GM12874 (cell line): ENCODE results near the gene SEL1L.

Experiments used
- TF ChIP-seq, protein P1 (sequence below): IDR thresholded peaks from 2 replicates; pipeline ENCODE4 v1.5.1; 2011; ENCODE audit warnings: low read depth, mild to moderate bottlenecking, control low read depth, low read length, moderate library complexity; ENCODE audit not compliant: insufficient read depth

SEL1L gene

DNA sequence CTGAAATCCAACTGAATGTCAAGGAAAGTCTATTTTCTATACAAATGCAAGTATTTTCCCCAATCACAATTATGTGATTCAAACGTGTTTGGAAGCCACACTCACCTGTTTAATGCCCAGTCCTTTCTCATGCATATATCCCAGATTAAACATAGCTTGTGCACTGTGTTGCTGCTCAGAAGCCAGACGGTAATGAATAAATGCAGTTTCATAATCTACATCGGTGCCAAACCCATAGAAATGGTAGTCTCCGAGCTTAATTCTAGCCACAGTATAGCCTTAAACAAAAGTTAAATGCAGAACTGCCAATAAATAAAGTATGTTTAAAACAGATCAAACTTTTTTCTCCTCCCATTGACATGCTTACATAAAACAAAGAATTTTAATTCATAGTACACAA is 49.5 kb downstream of the SEL1L start:
- TF ChIP-seq, protein P1, sequence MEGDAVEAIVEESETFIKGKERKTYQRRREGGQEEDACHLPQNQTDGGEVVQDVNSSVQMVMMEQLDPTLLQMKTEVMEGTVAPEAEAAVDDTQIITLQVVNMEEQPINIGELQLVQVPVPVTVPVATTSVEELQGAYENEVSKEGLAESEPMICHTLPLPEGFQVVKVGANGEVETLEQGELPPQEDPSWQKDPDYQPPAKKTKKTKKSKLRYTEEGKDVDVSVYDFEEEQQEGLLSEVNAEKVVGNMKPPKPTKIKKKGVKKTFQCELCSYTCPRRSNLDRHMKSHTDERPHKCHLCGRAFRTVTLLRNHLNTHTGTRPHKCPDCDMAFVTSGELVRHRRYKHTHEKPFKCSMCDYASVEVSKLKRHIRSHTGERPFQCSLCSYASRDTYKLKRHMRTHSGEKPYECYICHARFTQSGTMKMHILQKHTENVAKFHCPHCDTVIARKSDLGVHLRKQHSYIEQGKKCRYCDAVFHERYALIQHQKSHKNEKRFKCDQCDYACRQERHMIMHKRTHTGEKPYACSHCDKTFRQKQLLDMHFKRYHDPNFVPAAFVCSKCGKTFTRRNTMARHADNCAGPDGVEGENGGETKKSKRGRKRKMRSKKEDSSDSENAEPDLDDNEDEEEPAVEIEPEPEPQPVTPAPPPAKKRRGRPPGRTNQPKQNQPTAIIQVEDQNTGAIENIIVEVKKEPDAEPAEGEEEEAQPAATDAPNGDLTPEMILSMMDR, result no peak

DNA sequence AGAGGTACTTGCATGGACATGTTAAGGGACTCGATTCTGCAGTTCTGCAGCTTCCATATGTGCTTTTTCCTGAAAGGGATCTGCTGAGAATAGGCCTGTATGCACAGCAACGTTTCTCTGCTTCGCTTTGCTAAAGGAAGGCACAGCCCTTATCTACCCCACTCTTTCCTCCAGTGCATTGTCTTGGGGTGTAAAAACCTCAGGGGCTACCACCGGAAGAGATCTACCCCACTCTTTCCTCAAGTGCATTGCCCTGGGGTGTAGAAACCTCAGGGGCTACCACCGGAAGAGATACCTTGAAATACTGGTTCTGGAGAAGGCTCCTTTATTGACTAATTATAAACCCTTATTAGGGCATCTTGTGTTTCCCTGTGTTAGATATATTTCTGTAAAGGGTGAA is 52.9 kb downstream of the SEL1L start:
- TF ChIP-seq, protein P1, result no peak

DNA sequence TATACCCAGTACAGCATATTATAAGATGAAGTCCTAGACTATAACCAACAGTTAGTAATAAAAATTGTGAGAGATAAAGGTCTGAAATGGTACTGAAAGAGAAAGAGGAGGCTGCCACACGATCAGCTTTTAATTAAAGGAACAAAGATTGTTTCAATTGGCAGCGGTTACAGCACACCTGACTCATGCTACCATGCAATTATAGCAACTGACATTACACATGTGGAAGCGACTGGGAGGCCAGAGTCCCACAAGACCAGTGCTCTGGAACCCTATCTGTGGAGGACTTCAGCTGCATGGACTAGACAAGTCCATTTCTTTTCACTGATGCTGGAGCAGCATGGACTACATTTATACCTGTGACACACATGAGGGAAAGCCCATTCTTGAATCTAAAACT is 55.2 kb downstream of the SEL1L start:
- TF ChIP-seq, protein P1, result no peak

DNA sequence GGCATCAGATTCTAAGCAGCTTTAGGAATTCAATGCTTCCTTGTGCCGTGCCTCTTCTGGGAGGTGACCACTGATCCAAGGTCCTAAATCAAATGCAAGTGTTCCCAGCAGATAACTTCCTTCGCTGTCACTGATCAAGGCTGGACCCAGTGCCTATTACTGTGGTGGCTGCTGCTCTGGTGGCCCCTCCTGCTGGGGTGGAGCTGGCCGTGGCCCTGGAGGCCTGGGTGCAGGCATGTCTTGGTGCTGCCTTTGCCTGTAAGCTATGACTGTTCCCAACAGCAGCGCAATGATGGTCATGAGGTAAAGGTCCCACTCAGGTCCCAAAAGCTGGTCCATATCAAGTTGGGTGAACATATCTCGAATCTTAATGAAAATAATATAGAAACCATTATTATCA is 56.8 kb downstream of the SEL1L start:
- TF ChIP-seq, protein P1, result no peak

DNA sequence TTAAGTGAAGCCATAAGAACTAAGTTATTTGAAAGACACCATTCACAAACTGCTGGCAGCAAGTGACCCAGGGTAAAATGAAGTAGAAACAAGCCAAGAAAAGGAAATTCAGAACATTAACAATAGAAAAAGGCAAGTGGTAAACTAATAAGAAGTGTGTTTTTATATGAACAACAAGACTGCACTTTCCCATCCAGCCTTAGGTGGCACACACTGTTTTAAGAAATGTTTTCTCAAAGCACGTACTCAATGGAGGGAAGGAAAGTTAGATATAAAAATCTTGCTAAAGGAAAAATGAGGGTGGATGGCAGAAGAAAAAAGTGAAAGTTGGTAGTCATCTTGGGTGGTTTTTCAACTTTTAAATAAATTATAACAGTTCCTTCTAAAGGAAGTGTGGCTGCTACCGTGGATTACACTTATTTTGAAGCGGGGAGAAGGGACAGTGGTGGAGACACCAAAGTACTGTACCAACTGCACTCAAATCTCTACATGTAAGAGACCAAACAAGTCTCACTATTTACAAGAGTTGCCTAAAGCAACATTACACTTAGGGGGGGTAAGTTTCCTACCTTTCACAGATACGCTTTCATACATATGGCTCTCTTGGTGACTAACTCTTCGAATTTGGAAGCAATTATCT is 58.8 kb downstream of the SEL1L start:
- TF ChIP-seq, protein P1, result no peak

DNA sequence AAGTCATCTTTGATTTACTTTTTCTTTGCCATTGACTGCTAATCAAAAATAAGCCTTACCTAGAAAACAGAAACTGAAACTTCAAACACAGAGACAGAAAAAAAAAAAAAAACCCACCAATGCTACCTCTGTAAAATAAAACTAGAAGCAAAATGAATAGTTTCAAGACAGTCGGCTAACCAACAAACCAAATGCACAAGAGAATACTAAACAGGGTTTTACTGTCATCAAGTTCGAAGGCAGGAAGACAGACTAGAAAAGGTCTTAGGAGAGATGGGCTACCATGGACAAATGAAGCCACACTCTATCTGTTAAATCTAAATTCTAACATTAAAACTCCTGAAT is 59.5 kb downstream of the SEL1L start:
- TF ChIP-seq, protein P1, result no peak

DNA sequence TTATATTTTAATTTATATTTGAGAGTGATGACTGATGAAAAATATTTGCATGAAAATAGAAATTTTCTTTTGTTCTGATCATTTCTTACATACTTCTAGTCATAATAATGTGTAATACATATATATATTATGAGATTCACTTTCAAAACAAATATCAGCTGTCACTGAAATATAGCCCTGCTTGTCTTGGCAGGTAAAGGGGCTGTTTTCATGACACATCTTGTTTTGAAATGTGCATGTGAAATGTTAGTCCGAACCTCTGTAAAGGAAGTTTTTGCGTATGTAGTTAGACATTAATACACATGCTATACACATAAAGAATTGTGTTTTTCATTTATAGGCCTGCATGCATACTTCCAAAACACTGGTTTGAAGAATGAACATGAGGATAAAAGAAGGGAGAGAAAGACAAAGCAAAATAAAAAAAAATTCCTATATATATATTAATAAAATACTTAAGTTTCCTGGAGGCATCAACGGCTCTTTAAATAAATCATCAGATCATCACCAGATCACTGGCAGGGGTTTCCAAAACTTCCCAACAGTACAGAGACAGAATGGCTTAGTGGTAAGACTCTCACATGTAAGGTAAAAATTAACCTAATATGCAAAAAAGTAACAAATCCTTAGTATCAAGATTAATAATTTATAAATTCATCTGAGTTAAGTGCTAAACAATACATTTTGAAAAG is 60.1 kb downstream of the SEL1L start:
- TF ChIP-seq, protein P1, result no peak
